Measurements from ENCODE around the gene SPON1. TPM values are rescaled to one million over a fixed set of nuclear protein-coding genes. Genes with fewer than 3 reads are reported as not detected.

SPON1 gene
- total and polyA plus RNA-seq, 2 of the 8 experiments (the other 6 are each of a cell fraction or from before 2014, with no cell fraction given) = 1.5 to 5.4 TPM

DNA sequence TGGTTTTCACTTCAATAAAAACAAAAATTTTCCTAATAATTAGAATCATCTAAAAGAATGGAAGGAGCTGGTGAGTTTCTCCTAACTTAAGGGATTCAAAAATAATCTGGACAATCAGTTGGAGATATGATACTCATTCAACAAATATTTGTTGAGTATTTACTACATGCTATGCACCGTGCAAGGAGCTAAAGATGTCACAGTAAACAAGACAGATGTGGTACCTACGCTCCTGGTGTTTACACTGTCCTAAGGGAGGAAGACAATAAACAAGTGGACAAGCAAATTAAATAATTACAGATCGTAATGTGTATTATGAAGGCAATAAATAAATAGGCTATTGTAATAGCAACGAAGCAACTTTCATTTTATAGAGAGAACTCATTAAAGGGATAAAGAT is 9.9 kb upstream of the SPON1 start:
- Histone ChIP-seq H3K9me3 (ENCODE audit: insufficient read depth in 2 of 2, low read depth in 1 of 2, low read length in 1 of 2) (no peaks in the 10 kb centered on the region), H2BK120ac (replicated peaks; ENCODE audit: low read depth, low read length) (no peak overlapping the region), H3K4me1 (replicated peaks in 1 of 4; ENCODE audit: control insufficient read depth in 3 of 4, insufficient read depth in 4 of 4, low read length in 3 of 4) (peaks cover 0 to 7% (median 4%) of the 10 kb centered on the region in 4 experiments; a peak in 6 of 7 replicates), H3K4me2 (ENCODE audit: insufficient read depth in 1 of 2, low read depth in 2 of 2, low read length in 2 of 2) (no peak overlapping the region), H2BK15ac (ENCODE audit: low read length) (no peak overlapping the region), H3K27ac (ENCODE audit: low read depth, low read length) (no peak overlapping the region), H4K5ac (ENCODE audit: insufficient read length, low read depth, low read length) (no peak overlapping the region), H4K8ac (ENCODE audit: extremely low read depth, insufficient read depth, low read length) (no peak overlapping the region), H4K91ac (replicated peaks; ENCODE audit: insufficient read length, low read length) (no peak overlapping the region), H3K4ac (replicated peaks; ENCODE audit: insufficient read length, low read depth, low read length) (no peak overlapping the region), H3K79me1 (ENCODE audit: low read depth, low read length) (no peaks in the 10 kb centered on the region), H2BK12ac (ENCODE audit: low read depth, low read length) (no peak overlapping the region), H3K14ac (ENCODE audit: insufficient read length) (no peak overlapping the region), H3K36me3 (ENCODE audit: control insufficient read depth in 2 of 4, insufficient read depth in 4 of 4, low read length in 3 of 4) (no peaks in the 10 kb centered on the region), H3K18ac (ENCODE audit: extremely low read depth, low read length) (no peak overlapping the region), H4K20me1 (replicated peaks in 1 of 2; ENCODE audit: control insufficient read depth in 1 of 2, insufficient read depth in 2 of 2, low read length in 2 of 2) (no peaks in the 10 kb centered on the region), H2AFZ (ENCODE audit: low read length) (no peak overlapping the region), H3K27me3 (replicated peaks in 1 of 4; ENCODE audit: control insufficient read depth in 3 of 4, extremely low read depth in 1 of 4, insufficient read depth in 3 of 4, low read length in 3 of 4) (no peaks in the 10 kb centered on the region; a peak in 1 of 7 replicates), H3K79me2 (ENCODE audit: control insufficient read depth in 1 of 2, insufficient read depth in 2 of 2, low read length in 2 of 2) (no peaks in the 10 kb centered on the region), H2AK5ac (ENCODE audit: low read depth, low read length) (no peak overlapping the region), H3K56ac (replicated peaks; ENCODE audit: insufficient read length, low read depth, low read length) (no peak overlapping the region), H3K4me3 (ENCODE audit: extremely low read depth in 1 of 4, insufficient read depth in 2 of 4, low read depth in 3 of 4, low read length in 4 of 4) (no peak overlapping the region), H3K23me2 (ENCODE audit: low read depth, low read length) (no peaks in the 10 kb centered on the region; the same call in 1 of the 2 replicates), H3K23ac (ENCODE audit: insufficient read length) (no peak overlapping the region), H2BK20ac (ENCODE audit: low read length) (no peak overlapping the region), H2BK5ac (ENCODE audit: low read depth, low read length) (no peak overlapping the region), H3K9ac (replicated peaks in 1 of 4; ENCODE audit: extremely low read depth in 1 of 4, low read depth in 3 of 4, low read length in 3 of 4) (no peak overlapping the region)
- FAIRE-seq (no peak), DNase-seq (ENCODE audit: low read depth in 1 of 2, low spot score in 2 of 2) (no peak)
- TF ChIP-seq KDM5A (IDR thresholded peaks at IDR 0.05; ENCODE audit: low read length) = no peak
- TF ChIP-seq, protein P1, sequence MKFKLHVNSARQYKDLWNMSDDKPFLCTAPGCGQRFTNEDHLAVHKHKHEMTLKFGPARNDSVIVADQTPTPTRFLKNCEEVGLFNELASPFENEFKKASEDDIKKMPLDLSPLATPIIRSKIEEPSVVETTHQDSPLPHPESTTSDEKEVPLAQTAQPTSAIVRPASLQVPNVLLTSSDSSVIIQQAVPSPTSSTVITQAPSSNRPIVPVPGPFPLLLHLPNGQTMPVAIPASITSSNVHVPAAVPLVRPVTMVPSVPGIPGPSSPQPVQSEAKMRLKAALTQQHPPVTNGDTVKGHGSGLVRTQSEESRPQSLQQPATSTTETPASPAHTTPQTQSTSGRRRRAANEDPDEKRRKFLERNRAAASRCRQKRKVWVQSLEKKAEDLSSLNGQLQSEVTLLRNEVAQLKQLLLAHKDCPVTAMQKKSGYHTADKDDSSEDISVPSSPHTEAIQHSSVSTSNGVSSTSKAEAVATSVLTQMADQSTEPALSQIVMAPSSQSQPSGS (IDR thresholded peaks at IDR 0.05; ENCODE audit: low read length) = no peak
- no peak for TF ChIP-seq CTCF (IDR thresholded peaks at IDR 0.05; ENCODE audit: control extremely low read depth in 1 of 3, insufficient read depth in 1 of 3, low read depth in 1 of 3, low read length in 3 of 3)
- ChIA-PET POLR2A (ENCODE audit: partially characterized antibody) (no interaction called here), CTCF (ENCODE audit: partially characterized antibody) (interaction anchor here (1.0 to 11.3 kb wide), 10 partner anchors 10 to 297 kb away, joined by 3 to 101 read pairs (median 7); partner anchors contain the start of gene SPON1)
- 85% methylated on average over 4 of the region's 4 CpGs; no CpG with 5 or more reads in 1 of the 2 experiments for WGBS, 2 experiments (ENCODE audit: extremely low coverage in 1 of 2, insufficient coverage in 1 of 2, insufficient read length in 1 of 2, insufficient replicate concordance in 2 of 2, low coverage in 1 of 2, low lambda C conversion rate in 2 of 2, missing lambda C conversion rate in 1 of 2)
